Activated CD4-positive, alpha-beta T cell treated with anti-CD3 and anti-CD28 coated beads for 24 hours (primary cell): Measurements from ENCODE around the gene CTU2.

Source experiments
- DNase-seq, 2 donors: peaks; one replicate each; pipeline ENCODE4 v3.0.0-alpha.2; 2020; ENCODE audit warnings: low read depth in 2 of 2

Gene CTU2

GRCh38 chr16:88761143-88761534 lies 54.8 kb downstream of the CTU2 start:
- no peak for DNase-seq

- DNase-seq, result no peak
Observed at GRCh38 chr16:88761830-88762229, 55.5 kb downstream of the CTU2 start.

- DNase-seq, result no peak
Observed at GRCh38 chr16:88762258-88762870, 56.1 kb downstream of the CTU2 start.

GRCh38 chr16:88762941-88763340 lies 56.6 kb downstream of the CTU2 start:
- no peak for DNase-seq

- no peak for DNase-seq
Observed at GRCh38 chr16:88763502-88764053, 57.3 kb downstream of the CTU2 start.

GRCh38 chr16:88764080-88764479 lies 57.8 kb downstream of the CTU2 start:
- no peak for DNase-seq

- no peak for DNase-seq
Observed at GRCh38 chr16:88764913-88765349, 58.6 kb downstream of the CTU2 start.
